Gastroesophageal sphincter (tissue), 4 donors: Measurements from ENCODE around the gene SSBP3. TPM values are rescaled to one million over a fixed set of nuclear protein-coding genes. Genes with fewer than 3 reads are reported as not detected.

Source experiments
- ATAC-seq: fragments of 150-250 bp; one replicate; pipeline ENCODE4 v1.9.1; 2016; ENCODE audit warnings: mild to moderate bottlenecking, moderate library complexity
- H3K27ac ChIP-seq, 4 donors: fragments of 200-600 bp; sonication (generic) in 3 of 4; 1 replicate in 3 of 4; 2 replicates in 1 of 4; pipeline ENCODE4 v1.5.1; 2016 to 2019
- H3K27me3 ChIP-seq: fragments of 200-600 bp; sonication (generic); one replicate; pipeline ENCODE4 v1.5.1; 2019
- H3K36me3 ChIP-seq, 2 donors: fragments of 200-600 bp; sonication (generic); one replicate each; pipeline ENCODE4 v1.5.1; 2019; ENCODE audit warnings: control low read depth in 1 of 2
- H3K4me1 ChIP-seq, 3 donors: fragments of 200-600 bp; sonication (generic); 1 replicate in 2 of 3; 2 replicates in 1 of 3; pipeline ENCODE4 v1.5.1; 2016 to 2019; ENCODE audit warnings: control low read depth in 2 of 3
- H3K4me3 ChIP-seq, 2 donors: fragments of 200-600 bp; sonication (generic); one replicate each; pipeline ENCODE4 v1.5.1; 2019; ENCODE audit warnings: mild to moderate bottlenecking in 1 of 2, moderate library complexity in 1 of 2
- H3K9me3 ChIP-seq, 3 donors: fragments of 200-600 bp; sonication (generic); one replicate each; pipeline ENCODE4 v1.5.1; 2017 to 2019; ENCODE audit warnings: control low read depth in 2 of 3
- CTCF ChIP-seq, 4 experiments: fragments of 200-600 bp in 2 of 4; fragments of 450-650 bp in 2 of 4; sonication (generic) in 1 of 4; IDR thresholded peaks; one replicate each; pipeline ENCODE4 v1.5.1; 2017 to 2019; ENCODE audit warnings: antibody characterized with exemption in 4 of 4, mild to moderate bottlenecking in 2 of 4, moderate library complexity in 2 of 4
- EP300 ChIP-seq: sonication (generic); formaldehyde crosslinking; IDR thresholded peaks from one replicate; pipeline ENCODE4 v1.6.1; 2017; ENCODE audit warnings: antibody characterized with exemption, mild to moderate bottlenecking
- POLR2A ChIP-seq, 2 donors: fragments of 450-650 bp; IDR thresholded peaks; one replicate each; pipeline ENCODE4 v1.6.1; 2017; ENCODE audit warnings: antibody characterized with exemption in 2 of 2, mild to moderate bottlenecking in 2 of 2, moderate library complexity in 1 of 2
- POLR2AphosphoS5 ChIP-seq: sonication (generic); formaldehyde crosslinking; IDR thresholded peaks from one replicate; pipeline ENCODE4 v1.6.1; 2017; ENCODE audit warnings: antibody characterized with exemption
- WGBS, 2 donors: methylation state at CpG; one replicate each; pipeline ENCODE4 v1.1.5; 2018; ENCODE audit warnings: low coverage in 1 of 2; 5-methylcytosine and 5-hydroxymethylcytosine counted together
- total RNA-seq, 4 donors: library from RNA; depleted of rRNA; stranded (reverse); fragments of >200 nt; gene quantifications; one replicate each; pipeline ENCODE4 v1.1.0, GENCODE V29; 2016

The SSBP3 gene
- total RNA-seq, 4 donors from 2014 or later: 40.8 to 46.7 (median 45.5) TPM

- WGBS, 2 donors: 50 to 57% methylated on average over 7 to 9 of the region's 12 CpGs
Measured at GRCh38 chr1:54331091-54331772, 75.0 kb downstream of the SSBP3 start.

GRCh38 chr1:54329312-54330003 is 76.7 kb downstream of the SSBP3 start:
- Histone ChIP-seq H3K27me3 (no peaks in the 10 kb centered on the region), H3K27ac (peak overlapping the region in 3 of 4 donors; percentile 81 to 89 (median 84)), H3K9me3 (no peaks in the 10 kb centered on the region), H3K4me1 (peaks cover 11 to 100% (median 96%) of the 10 kb centered on the region in 3 donors), H3K36me3 (no peaks in the 10 kb centered on the region), H3K4me3 (no peak overlapping the region)
- no peak for ATAC-seq
- no CpG with 5 or more reads among the region's 5 CpGs for WGBS, 2 donors
- TF ChIP-seq CTCF (IDR thresholded peaks at IDR 0.05): no peak
- TF ChIP-seq POLR2AphosphoS5: no peak
- TF ChIP-seq EP300: no peak
- TF ChIP-seq POLR2A (IDR thresholded peaks at IDR 0.05): no peak

More at GRCh38 chr1:54331091-54331772, 75.0 kb downstream of the SSBP3 start:
- peaks cover 7 to 100% (median 91%) of the 10 kb centered on the region in 3 donors for H3K4me1 ChIP-seq
- H3K27ac ChIP-seq: peak overlapping the region in 3 of 4 donors; percentile 89 to 91 (median 91)
- H3K4me3 ChIP-seq: no peak overlapping the region
- H3K36me3 ChIP-seq: no peaks in the 10 kb centered on the region
- H3K9me3 ChIP-seq: no peaks in the 10 kb centered on the region
- H3K27me3 ChIP-seq: no peaks in the 10 kb centered on the region
- no peak for ATAC-seq
- TF ChIP-seq EP300 (no peak), POLR2A (IDR thresholded peaks at IDR 0.05) (no peak), CTCF (IDR thresholded peaks at IDR 0.05) (no peak), POLR2AphosphoS5 (no peak)

- H3K36me3 ChIP-seq: no peaks in the 10 kb centered on the region
- H3K27ac ChIP-seq: peak overlapping the region; percentile 69 to 89 (median 82)
- peaks cover 15 to 100% (median 98%) of the 10 kb centered on the region in 3 donors for H3K4me1 ChIP-seq
- no peak for ATAC-seq
- no peak overlapping the region for H3K4me3 ChIP-seq
- WGBS, 2 donors: 22 to 45% methylated on average over 6 to 8 of the region's 12 CpGs
- no peaks in the 10 kb centered on the region for H3K27me3 ChIP-seq
- no peaks in the 10 kb centered on the region for H3K9me3 ChIP-seq
- TF ChIP-seq EP300: no peak
Measured at GRCh38 chr1:54328066-54328636, 78.0 kb downstream of the SSBP3 start.

GRCh38 chr1:54327386-54328065 is 78.7 kb downstream of the SSBP3 start:
- no peaks in the 10 kb centered on the region for H3K9me3 ChIP-seq
- H3K27me3 ChIP-seq: no peaks in the 10 kb centered on the region
- peaks cover 15 to 100% (median 93%) of the 10 kb centered on the region in 3 donors for H3K4me1 ChIP-seq
- TF ChIP-seq CTCF (IDR thresholded peaks at IDR 0.05) (no peak), POLR2AphosphoS5 (peak; percentile 12)
- no peaks in the 10 kb centered on the region for H3K36me3 ChIP-seq
- H3K4me3 ChIP-seq: no peak overlapping the region
- no peak for ATAC-seq
- 22 to 43% methylated on average over 9 to 14 of the region's 14 CpGs for WGBS, 2 donors
- peak overlapping the region; percentile 69 to 89 (median 82) for H3K27ac ChIP-seq
